Subcutaneous abdominal adipose tissue (tissue), 5 donors: Measurements from ENCODE around the gene HAPLN2.
"Not testable (repeated sequence)": the region's sequence is repeated elsewhere in the genome, so short reads cannot be mapped to it uniquely, and the experiment has no call there.

ENCODE experiments used
- H3K27ac ChIP-seq: one replicate; pipeline ENCODE4 v1.7.0; 2013; ENCODE audit warnings: low read depth, mild to moderate bottlenecking, inconsistent platforms, low read length, moderate library complexity
- H3K27me3 ChIP-seq, 5 donors: one replicate each; pipeline ENCODE4 v1.7.0; 2013; ENCODE audit warnings: low read length in 5 of 5, inconsistent platforms in 1 of 5; ENCODE audit not compliant: control insufficient read depth in 5 of 5, insufficient read depth in 4 of 5
- H3K36me3 ChIP-seq, 5 donors: one replicate each; pipeline ENCODE4 v1.7.0; 2013; ENCODE audit warnings: low read length in 5 of 5; ENCODE audit not compliant: control insufficient read depth in 5 of 5, insufficient read depth in 5 of 5
- H3K4me1 ChIP-seq, 5 donors: one replicate each; pipeline ENCODE4 v1.7.0; 2013; ENCODE audit warnings: low read length in 5 of 5, mild to moderate bottlenecking in 3 of 5, moderate library complexity in 1 of 5; ENCODE audit not compliant: control insufficient read depth in 5 of 5, insufficient read depth in 5 of 5
- H3K4me3 ChIP-seq, 5 donors: one replicate each; pipeline ENCODE4 v1.7.0; 2013; ENCODE audit warnings: low read length in 5 of 5, low read depth in 1 of 5
- H3K9ac ChIP-seq, 5 donors: one replicate each; pipeline ENCODE4 v1.7.0; 2013; ENCODE audit warnings: low read length in 5 of 5, mild to moderate bottlenecking in 4 of 5, moderate library complexity in 3 of 5
- H3K9me3 ChIP-seq, 5 donors: one replicate each; pipeline ENCODE4 v1.7.0; 2013; ENCODE audit warnings: low read length in 5 of 5; ENCODE audit not compliant: control insufficient read depth in 5 of 5
- donor health status: healthy.
- donor health status: healthy.
- donor health status: healthy.
- donor health status: healthy.
- donor health status: healthy.

The HAPLN2 gene

DNA sequence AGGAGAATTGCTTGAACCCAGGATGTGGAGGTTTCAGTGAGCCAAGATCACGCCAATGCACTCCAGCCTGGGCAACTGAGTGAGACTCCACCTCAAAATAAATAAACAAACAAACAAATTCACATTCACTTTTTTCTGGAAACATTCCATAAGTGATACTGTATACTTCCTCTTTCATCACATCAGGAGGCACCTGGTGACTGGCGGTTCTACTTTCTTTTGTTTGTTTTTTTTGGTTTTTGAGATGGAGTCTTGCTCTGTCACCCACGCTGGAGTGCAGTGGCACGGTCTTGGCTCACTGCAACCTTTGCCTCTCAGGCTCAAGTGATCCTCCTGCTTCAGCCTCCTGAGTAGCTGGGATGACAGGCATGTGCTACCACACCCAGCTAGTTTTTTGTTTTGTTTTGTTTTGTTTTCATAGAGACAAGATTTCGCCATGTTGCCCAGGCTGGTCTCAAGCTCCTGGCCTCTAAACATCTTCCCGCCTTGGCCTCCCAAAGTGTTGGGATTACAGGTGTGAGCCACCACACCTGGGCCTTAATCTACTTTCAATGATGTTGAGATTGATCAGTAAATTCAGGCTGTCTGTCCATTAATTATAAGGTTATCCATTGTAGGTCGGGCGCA, 10.7 kb downstream of the HAPLN2 start:
- H3K4me1 ChIP-seq: peaks cover 0 to 12% (median 11%) of the 10 kb centered on the region in 5 donors
- H3K9ac ChIP-seq: no peak overlapping the region
- H3K27me3 ChIP-seq: peaks cover 7 to 33% (median 26%) of the 10 kb centered on the region in 5 donors
- no peaks in the 10 kb centered on the region for H3K9me3 ChIP-seq
- no peak overlapping the region for H3K4me3 ChIP-seq
- no peak overlapping the region for H3K27ac ChIP-seq
- H3K36me3 ChIP-seq: no peaks in the 10 kb centered on the region

DNA sequence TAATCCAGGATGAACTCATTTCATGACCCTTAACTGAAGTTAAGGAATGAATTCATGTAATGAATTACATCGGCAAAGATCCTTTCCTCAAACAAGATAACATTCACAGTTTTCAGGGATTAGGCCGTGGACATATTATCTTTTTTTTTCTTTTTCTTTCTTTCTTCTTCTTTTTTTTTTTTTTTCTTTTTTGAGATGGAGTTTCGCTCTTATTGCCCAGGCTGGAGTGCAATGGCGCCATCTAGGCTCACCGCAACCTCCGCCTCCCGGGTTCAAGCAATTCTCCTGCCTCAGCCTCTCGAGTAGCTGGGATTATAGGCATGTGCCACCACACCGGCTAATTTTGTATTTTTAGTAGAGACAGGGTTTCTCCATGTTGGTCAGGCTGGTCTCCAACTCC, 11.9 kb downstream of the HAPLN2 start:
- H3K4me1 ChIP-seq: not testable (repeated sequence)
- H3K27me3 ChIP-seq: peaks cover 0 to 22% (median 18%) of the 10 kb centered on the region in 5 donors

DNA sequence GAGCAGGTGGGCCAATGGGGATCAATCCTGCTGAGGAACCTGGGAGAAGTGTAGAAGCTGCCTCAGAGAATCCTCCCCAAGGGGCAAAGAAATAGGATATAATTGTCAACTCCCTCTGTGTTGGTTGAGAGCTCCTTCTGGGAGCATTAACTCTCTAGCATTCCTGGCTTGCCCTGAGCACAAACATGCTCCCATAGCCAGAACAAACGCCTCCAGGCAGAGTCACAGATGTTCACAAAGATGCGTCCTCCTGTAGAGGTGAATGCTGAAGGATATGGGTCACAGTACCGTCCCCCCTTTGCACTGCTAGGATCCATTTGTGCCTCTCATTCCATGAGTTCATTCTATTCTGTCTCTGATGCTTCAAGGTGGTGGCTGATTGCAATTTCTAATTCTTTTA, 13.1 kb downstream of the HAPLN2 start:
- no peaks in the 10 kb centered on the region for H3K36me3 ChIP-seq
- H3K4me3 ChIP-seq: no peak overlapping the region
- peaks cover 0 to 19% (median 16%) of the 10 kb centered on the region in 5 donors for H3K27me3 ChIP-seq
- no peak overlapping the region for H3K9ac ChIP-seq
- no peaks in the 10 kb centered on the region for H3K4me1 ChIP-seq
- H3K9me3 ChIP-seq: no peaks in the 10 kb centered on the region
- no peak overlapping the region for H3K27ac ChIP-seq

More for the DNA sequence above, 11.9 kb downstream of the HAPLN2 start:
- not testable (repeated sequence) for H3K27ac ChIP-seq, H3K4me3 ChIP-seq, H3K9me3 ChIP-seq, H3K36me3 ChIP-seq, H3K9ac ChIP-seq

DNA sequence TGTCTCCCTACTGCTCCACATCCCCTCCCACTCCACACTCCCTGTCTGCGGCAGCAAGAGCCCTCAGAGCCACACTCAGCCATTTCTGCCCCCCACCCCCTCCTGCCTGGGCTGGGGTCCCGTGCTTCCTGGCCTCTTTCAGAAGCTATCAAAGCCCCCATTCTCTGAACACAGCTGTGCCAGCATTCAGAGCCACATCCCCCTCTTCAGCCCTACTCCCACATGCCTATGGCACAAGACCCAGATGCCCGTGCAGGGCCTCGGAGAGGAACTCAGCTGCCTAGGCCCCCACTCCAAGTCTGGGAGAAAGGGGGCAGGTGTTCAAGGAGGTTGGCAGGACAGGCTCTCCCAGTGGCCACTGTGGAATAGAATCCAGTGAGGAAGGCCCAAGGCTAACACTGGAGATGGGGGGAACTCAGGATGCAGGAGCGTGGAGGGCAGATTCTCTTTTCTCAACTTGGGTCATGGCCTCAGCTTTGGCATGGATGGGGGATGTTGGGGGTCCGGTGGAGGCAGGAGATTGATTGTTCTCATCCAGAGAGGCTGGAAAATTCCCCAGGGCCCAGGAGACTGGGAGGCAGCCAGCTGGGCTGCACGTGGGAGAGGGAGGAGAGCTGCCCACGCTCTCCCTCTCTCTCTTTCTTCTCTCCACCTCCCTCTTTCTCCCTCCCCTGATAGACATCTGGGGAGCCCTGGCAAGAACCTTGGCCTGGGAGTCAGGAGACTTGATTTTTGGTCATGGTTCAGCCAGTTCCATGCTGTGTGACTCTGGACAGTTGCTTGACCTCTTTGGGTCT, 19.2 kb downstream of the HAPLN2 start:
- H3K9ac ChIP-seq: no peak overlapping the region
- no peak overlapping the region for H3K27ac ChIP-seq
- no peaks in the 10 kb centered on the region for H3K36me3 ChIP-seq
- no peak overlapping the region for H3K4me3 ChIP-seq
- peaks cover 0 to 28% (median 11%) of the 10 kb centered on the region in 5 donors for H3K4me1 ChIP-seq
- H3K27me3 ChIP-seq: peaks cover 39 to 54% (median 49%) of the 10 kb centered on the region in 5 donors
- no peaks in the 10 kb centered on the region for H3K9me3 ChIP-seq

DNA sequence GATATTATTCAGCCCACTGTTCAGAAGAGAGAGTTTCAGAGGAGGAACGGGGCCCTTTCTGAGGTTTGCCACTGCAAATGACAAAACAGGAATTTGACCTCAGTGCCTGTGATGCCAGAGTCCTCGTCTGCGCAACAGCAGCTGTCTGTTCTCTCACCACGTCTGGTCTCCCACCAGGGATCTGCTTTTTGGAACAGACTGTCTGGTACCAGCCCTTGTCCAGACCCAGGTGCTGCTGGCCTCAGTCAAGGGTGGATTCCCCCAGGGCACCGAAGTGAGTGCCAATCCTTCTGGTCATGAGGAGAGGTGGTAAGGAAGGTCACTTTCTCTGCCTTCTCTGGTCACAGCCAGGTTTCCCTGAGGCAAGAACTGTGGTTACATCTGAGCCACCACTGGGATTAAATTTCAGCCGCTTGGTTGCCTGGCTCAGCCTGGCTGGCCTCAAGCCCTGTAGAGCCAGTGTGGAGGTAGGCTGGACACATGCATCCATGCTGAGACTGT, 20.4 kb downstream of the HAPLN2 start:
- no peak overlapping the region for H3K4me3 ChIP-seq
- H3K4me1 ChIP-seq: peaks cover 2 to 28% (median 11%) of the 10 kb centered on the region in 5 donors
- peaks cover 39 to 66% (median 58%) of the 10 kb centered on the region in 5 donors for H3K27me3 ChIP-seq
- H3K27ac ChIP-seq: no peak overlapping the region
- no peak overlapping the region for H3K9ac ChIP-seq
- no peaks in the 10 kb centered on the region for H3K36me3 ChIP-seq
- peaks cover 0 to 2% (median 0%) of the 10 kb centered on the region in 5 donors for H3K9me3 ChIP-seq

DNA sequence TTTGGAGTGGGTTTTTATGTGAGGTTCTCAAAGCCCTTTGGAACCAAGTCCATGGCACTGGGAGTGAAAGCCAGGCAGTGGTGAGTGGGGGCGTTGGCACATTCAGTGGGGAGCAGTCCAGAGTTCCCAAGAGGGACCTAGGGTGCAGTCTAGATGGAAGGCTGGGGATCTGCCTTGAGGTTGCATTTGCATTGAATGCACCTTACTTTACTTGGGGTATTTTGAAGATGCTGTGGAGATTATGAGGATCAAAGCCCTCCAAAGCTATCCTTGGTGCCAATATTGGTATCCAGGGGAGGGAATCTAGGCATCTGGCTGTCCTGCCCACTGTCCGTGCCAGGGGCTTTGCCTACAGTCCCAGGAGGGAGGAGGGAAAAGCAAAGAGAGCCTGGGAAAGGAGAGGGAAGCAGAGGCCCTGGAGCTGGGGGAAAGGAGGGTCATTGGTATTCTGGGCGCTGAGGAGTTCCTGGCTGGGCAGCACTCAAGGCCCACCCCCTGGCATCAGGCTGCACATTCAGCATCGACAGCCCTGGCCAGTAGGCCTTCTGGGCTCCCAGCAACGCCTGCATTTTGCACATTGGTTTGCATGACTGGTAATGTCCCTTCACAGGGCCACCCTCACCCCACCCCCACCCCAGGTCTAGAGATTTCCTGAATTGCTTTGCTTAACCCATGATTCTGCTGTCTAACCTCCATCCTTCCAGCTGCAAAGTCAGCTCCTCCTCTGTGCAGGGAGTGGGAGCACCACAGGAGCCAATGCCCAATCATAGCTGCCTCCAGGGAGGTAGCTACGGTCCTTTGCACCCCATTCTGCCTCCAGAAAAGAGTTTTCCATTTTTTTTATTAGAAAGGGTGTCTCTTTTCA, 21.9 kb downstream of the HAPLN2 start:
- Histone ChIP-seq H3K9ac (no peak overlapping the region), H3K4me3 (peak overlapping the region in 1 of 5 donors; percentile 2)

DNA sequence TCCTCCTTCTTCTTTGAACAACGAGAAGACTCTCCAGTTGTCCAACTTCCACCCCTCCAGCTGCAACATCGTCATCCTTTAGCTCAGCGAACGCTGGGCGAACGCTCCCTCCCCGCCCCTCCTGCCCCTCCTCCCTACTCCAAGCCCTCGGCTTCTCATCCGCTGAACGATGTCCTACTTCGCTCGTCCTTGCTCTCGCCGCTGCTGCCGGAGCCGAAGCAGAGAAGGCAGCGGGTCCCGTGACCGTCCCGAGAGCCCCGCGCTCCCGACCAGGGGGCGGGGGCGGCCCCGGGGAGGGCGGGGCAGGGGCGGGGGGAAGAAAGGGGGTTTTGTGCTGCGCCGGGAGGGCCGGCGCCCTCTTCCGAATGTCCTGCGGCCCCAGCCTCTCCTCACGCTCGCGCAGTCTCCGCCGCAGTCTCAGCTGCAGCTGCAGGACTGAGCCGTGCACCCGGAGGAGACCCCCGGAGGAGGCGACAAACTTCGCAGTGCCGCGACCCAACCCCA, 22.6 kb downstream of the HAPLN2 start, which contains the start of gene BCAN:
Gene BCAN, plus strand, starts transcription at position 357 of the 504 bp plus-strand sequence. CDS start 3,938 bp downstream, outside the sequence.
- Histone ChIP-seq H3K27ac (no peak within 1 kb of the TSS), H3K9ac (no peak within 1 kb of the TSS), H3K27me3 (peaks cover 50 to 80% (median 77%) of the 10 kb centered on the region in 5 donors), H3K4me3 (peak within 1 kb of the TSS in 2 of 5 donors; percentile 2 to 26), H3K9me3 (peaks cover 0 to 2% (median 0%) of the 10 kb centered on the region in 5 donors), H3K4me1 (peaks cover 2 to 28% (median 11%) of the 10 kb centered on the region in 5 donors), H3K36me3 (no peaks in the 10 kb centered on the region)

More for the DNA sequence above, 21.9 kb downstream of the HAPLN2 start:
- Histone ChIP-seq H3K36me3 (no peaks in the 10 kb centered on the region), H3K27me3 (peaks cover 44 to 77% (median 70%) of the 10 kb centered on the region in 5 donors), H3K9me3 (peaks cover 0 to 2% (median 0%) of the 10 kb centered on the region in 5 donors), H3K27ac (no peak overlapping the region), H3K4me1 (peaks cover 2 to 28% (median 11%) of the 10 kb centered on the region in 5 donors)

DNA sequence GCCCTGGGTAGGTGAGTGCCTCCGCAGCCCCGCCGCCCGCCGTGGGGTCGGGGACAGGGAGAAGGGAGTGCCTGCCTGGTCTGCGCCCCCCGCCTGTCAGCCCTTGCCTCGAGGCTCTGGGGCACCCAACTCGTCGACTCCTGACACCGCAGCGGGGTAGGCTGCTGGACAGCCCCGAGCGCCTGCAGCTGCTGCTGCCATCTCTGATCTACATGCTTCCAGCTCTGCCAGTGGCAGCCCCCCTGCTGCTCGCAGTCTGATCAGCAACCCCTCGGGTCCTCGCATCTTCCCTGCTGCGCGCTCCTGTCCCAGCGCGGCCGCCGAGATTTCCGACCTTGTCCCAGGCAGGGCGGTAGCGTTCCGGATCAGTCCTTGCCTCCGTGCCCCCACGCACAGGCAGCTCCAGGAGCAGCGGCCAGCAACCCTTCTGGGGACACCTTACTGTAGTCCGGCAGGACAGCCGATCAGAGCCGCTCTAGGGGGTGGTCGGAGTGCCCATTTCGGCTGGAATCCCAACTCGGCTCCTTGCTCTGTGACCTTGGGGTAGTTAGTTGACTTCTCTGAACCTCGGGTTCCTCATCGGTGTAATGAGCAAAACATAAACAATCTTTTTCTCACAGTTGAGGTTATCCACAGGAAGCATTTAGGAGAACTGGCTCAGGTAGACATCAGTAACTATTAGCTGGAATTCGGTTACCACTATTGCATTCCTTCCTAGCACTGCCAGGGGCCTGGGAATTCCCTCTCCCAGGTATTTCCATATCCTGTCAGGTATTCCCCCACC, 23.2 kb downstream of the HAPLN2 start:
- no peaks in the 10 kb centered on the region for H3K36me3 ChIP-seq
- H3K27me3 ChIP-seq: peaks cover 56 to 87% (median 83%) of the 10 kb centered on the region in 5 donors
- peaks cover 2 to 28% (median 11%) of the 10 kb centered on the region in 5 donors for H3K4me1 ChIP-seq
- H3K27ac ChIP-seq: no peak overlapping the region
- H3K9me3 ChIP-seq: peaks cover 0 to 2% (median 0%) of the 10 kb centered on the region in 5 donors
- no peak overlapping the region for H3K9ac ChIP-seq
- H3K4me3 ChIP-seq: peak overlapping the region in 1 of 5 donors; percentile 26
